Mesendoderm (in vitro differentiated cells): Measurements from ENCODE around the gene UBLCP1.

Source experiments
- DNase-seq: peaks from one replicate; pipeline ENCODE4 v3.0.0; 2013
- H2AK5ac ChIP-seq: 2 replicates; pipeline ENCODE4 v1.6.1; 2013; ENCODE audit warnings: low read length, inconsistent platforms
- H2BK120ac ChIP-seq: 2 replicates; pipeline ENCODE4 v1.6.1; 2013; ENCODE audit warnings: low read depth, mild to moderate bottlenecking, low read length, moderate library complexity, mixed read lengths
- H2BK15ac ChIP-seq: replicated peaks from 2 replicates; pipeline ENCODE4 v1.6.1; 2013; ENCODE audit warnings: low read depth, mild to moderate bottlenecking, moderate library complexity
- H2BK5ac ChIP-seq: 2 replicates; pipeline ENCODE4 v1.6.1; 2013; ENCODE audit warnings: low read length, inconsistent platforms
- H3K18ac ChIP-seq: 2 replicates; pipeline ENCODE4 v1.6.1; 2013; ENCODE audit warnings: mild to moderate bottlenecking, low read length, mixed read lengths
- H3K23ac ChIP-seq: one replicate; pipeline ENCODE4 v1.6.1; 2013; ENCODE audit warnings: low read length
- H3K27ac ChIP-seq: 2 replicates; pipeline ENCODE4 v1.5.1; 2013; ENCODE audit warnings: low read depth, mild to moderate bottlenecking, inconsistent platforms, low read length, moderate library complexity
- H3K27me3 ChIP-seq: 2 replicates; pipeline ENCODE4 v1.6.1; 2013; ENCODE audit warnings: low read length, control low read depth, mild to moderate bottlenecking, inconsistent platforms; ENCODE audit not compliant: insufficient read depth, poor library complexity
- H3K36me3 ChIP-seq: 2 replicates; pipeline ENCODE4 v1.6.1; 2013; ENCODE audit warnings: low read length, inconsistent platforms; ENCODE audit not compliant: control insufficient read depth, insufficient read depth
- H3K4ac ChIP-seq: one replicate; pipeline ENCODE4 v1.6.1; 2013; ENCODE audit warnings: low read depth, mild to moderate bottlenecking, low read length, moderate library complexity
- H3K4me1 ChIP-seq: 2 replicates; pipeline ENCODE4 v1.6.1; 2013; ENCODE audit warnings: low read depth, low read length, inconsistent platforms; ENCODE audit not compliant: control insufficient read depth
- H3K4me2 ChIP-seq: 2 replicates; pipeline ENCODE4 v1.6.1; 2013; ENCODE audit warnings: low read length
- H3K4me3 ChIP-seq: 2 replicates; pipeline ENCODE4 v1.5.1; 2013; ENCODE audit warnings: mild to moderate bottlenecking, low read length
- H3K56ac ChIP-seq: one replicate; pipeline ENCODE4 v1.6.1; 2013; ENCODE audit warnings: low read length
- H3K79me1 ChIP-seq: 2 replicates; pipeline ENCODE4 v1.6.1; 2013; ENCODE audit warnings: low read length, inconsistent platforms
- H3K79me2 ChIP-seq: 2 replicates; pipeline ENCODE4 v1.6.1; 2013; ENCODE audit warnings: mild to moderate bottlenecking, low read length; ENCODE audit not compliant: control insufficient read depth, insufficient read depth
- H3K9ac ChIP-seq: 2 replicates; pipeline ENCODE4 v1.6.1; 2013; ENCODE audit warnings: low read length, inconsistent platforms
- H4K5ac ChIP-seq: one replicate; pipeline ENCODE4 v1.6.1; 2013; ENCODE audit warnings: low read length
- H4K8ac ChIP-seq: one replicate; pipeline ENCODE4 v1.6.1; 2013; ENCODE audit warnings: low read depth, mild to moderate bottlenecking, control low read depth, low read length, moderate library complexity
- WGBS: extraction: QIAGEN DNeasy Blood & Tissue Kit; methylation state at CpG from one replicate; pipeline ENCODE4 v1.1.7; 2013; ENCODE audit warnings: low lambda C conversion rate, missing lambda C conversion rate; ENCODE audit not compliant: insufficient coverage; ENCODE audit errors: extremely low coverage; 5-methylcytosine and 5-hydroxymethylcytosine counted together

UBLCP1 gene

DNA sequence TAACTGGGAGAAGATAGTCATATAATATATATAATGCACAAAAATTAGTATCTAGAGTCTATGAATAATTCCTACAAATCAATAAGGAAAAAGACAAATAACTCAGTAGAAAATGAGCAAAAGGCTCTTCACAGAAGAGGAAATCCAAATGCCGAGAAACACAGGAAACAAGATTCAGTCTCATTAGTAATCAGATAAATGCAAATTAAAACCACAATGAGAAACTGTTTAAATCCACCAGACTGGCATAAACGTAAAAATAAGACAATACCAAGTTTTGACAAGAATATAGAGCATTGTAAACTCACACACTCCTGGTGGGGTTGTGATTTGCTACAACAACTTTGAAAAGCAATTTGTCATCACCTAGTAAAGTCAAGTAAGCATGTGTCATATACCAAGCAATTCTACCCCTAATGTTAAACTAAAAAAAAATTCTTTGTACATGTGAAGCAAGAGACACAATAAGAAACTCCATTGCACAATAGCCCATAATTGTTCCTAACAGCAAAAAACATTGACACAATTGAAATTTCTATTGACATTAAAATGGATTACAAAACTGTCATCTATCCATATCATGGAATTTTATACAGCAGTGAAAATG lies 21.0 kb upstream of the UBLCP1 start:
- Histone ChIP-seq H2BK5ac (no peak overlapping the region), H3K9ac (no peak overlapping the region), H3K36me3 (no peaks in the 10 kb centered on the region), H3K4me1 (no peaks in the 10 kb centered on the region), H3K4ac (no peak overlapping the region), H3K18ac (no peak overlapping the region), H2AK5ac (no peak overlapping the region), H3K56ac (no peak overlapping the region), H3K23ac (no peak overlapping the region), H3K4me3 (no peak overlapping the region), H3K4me2 (no peak overlapping the region), H2BK15ac (no peak overlapping the region), H2BK120ac (no peak overlapping the region), H4K5ac (no peak overlapping the region), H3K79me2 (no peaks in the 10 kb centered on the region), H3K27me3 (peaks cover 2% of the 10 kb centered on the region), H3K79me1 (no peaks in the 10 kb centered on the region), H3K27ac (no peak overlapping the region), H4K8ac (no peak overlapping the region)
- no CpG with 5 or more reads among the region's 2 CpGs for WGBS
- DNase-seq: no peak

GRCh38 chr5:159242656-159243055 lies 20.4 kb upstream of the UBLCP1 start:
- no CpG with 5 or more reads among the region's 4 CpGs for WGBS
- no peaks in the 10 kb centered on the region for H3K4me1 ChIP-seq
- no peak for DNase-seq
- no peak overlapping the region for H2BK15ac ChIP-seq
- H3K56ac ChIP-seq: no peak overlapping the region
- H3K4me3 ChIP-seq: no peak overlapping the region
- H2BK5ac ChIP-seq: no peak overlapping the region
- H4K8ac ChIP-seq: no peak overlapping the region
- H3K79me1 ChIP-seq: no peaks in the 10 kb centered on the region
- H3K4me2 ChIP-seq: no peak overlapping the region
- no peak overlapping the region for H2BK120ac ChIP-seq
- no peak overlapping the region for H2AK5ac ChIP-seq
- H3K23ac ChIP-seq: no peak overlapping the region
- no peaks in the 10 kb centered on the region for H3K79me2 ChIP-seq
- H3K18ac ChIP-seq: no peak overlapping the region
- no peak overlapping the region for H3K4ac ChIP-seq
- no peak overlapping the region for H4K5ac ChIP-seq
- no peaks in the 10 kb centered on the region for H3K36me3 ChIP-seq
- no peak overlapping the region for H3K9ac ChIP-seq
- no peak overlapping the region for H3K27ac ChIP-seq
- peaks cover 2% of the 10 kb centered on the region for H3K27me3 ChIP-seq

DNA sequence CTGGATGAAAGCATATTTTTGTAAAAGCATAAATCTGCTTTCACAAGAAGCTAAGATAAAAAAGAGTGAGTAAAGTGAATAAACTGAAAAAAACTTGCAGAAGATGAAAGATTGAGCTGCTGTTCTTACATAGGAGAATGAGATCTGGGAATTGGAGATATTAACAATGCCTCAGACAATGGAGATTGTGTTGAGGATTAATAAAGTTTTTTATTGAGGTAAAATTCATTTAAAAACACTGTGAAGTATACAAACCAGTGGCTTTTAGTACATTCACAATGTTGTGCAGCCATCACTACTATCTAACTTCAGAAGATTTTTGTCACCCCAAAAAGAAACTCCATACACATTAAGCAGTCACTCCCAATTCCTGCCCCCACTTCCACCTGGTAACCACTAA lies 19.7 kb upstream of the UBLCP1 start:
- H3K18ac ChIP-seq: no peak overlapping the region

DNA sequence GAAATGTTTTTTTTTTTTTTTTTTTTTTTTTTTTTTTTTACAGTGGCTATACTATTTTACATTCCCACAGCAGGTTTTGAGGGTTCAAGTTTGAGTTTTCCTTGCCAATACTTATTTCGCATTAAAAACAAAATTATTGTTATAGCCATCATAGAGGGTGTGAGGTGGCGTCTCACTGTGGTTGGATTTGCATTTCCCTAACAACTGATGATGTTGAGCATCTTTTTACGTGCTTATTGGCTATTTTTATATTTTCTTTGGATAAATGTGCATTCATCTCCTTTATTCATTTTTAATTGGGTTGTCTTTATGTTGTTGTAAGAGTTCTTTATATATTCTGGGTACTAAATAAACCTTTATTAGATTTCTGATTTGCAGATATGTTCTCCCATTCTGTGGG lies 18.9 kb upstream of the UBLCP1 start:
- Histone ChIP-seq H3K4me3 (no peak overlapping the region), H3K4me1 (no peaks in the 10 kb centered on the region), H3K79me1 (no peaks in the 10 kb centered on the region), H3K18ac (no peak overlapping the region), H3K23ac (no peak overlapping the region), H2AK5ac (no peak overlapping the region), H3K27me3 (peaks cover 2% of the 10 kb centered on the region), H3K9ac (no peak overlapping the region), H3K56ac (no peak overlapping the region), H2BK5ac (no peak overlapping the region), H4K8ac (no peak overlapping the region), H3K36me3 (no peaks in the 10 kb centered on the region), H3K27ac (no peak overlapping the region), H3K4me2 (no peak overlapping the region), H4K5ac (no peak overlapping the region), H3K4ac (no peak overlapping the region), H3K79me2 (no peaks in the 10 kb centered on the region), H2BK15ac (no peak overlapping the region), H2BK120ac (no peak overlapping the region)
- no CpG with 5 or more reads among the region's 3 CpGs for WGBS
- DNase-seq: no peak

More for the DNA sequence above, 19.7 kb upstream of the UBLCP1 start:
- H3K79me1 ChIP-seq: no peaks in the 10 kb centered on the region
- H3K4ac ChIP-seq: no peak overlapping the region
- no peak overlapping the region for H4K8ac ChIP-seq
- H2BK5ac ChIP-seq: no peak overlapping the region
- H2AK5ac ChIP-seq: no peak overlapping the region
- no peak overlapping the region for H2BK15ac ChIP-seq
- DNase-seq: no peak
- no peak overlapping the region for H3K23ac ChIP-seq
- no peaks in the 10 kb centered on the region for H3K36me3 ChIP-seq
- no peak overlapping the region for H3K27ac ChIP-seq
- H2BK120ac ChIP-seq: no peak overlapping the region
- no peak overlapping the region for H3K4me3 ChIP-seq
- peaks cover 2% of the 10 kb centered on the region for H3K27me3 ChIP-seq
- H3K9ac ChIP-seq: no peak overlapping the region
- H3K4me1 ChIP-seq: no peaks in the 10 kb centered on the region
- H3K4me2 ChIP-seq: no peak overlapping the region
- H4K5ac ChIP-seq: no peak overlapping the region
- H3K56ac ChIP-seq: no peak overlapping the region
- H3K79me2 ChIP-seq: no peaks in the 10 kb centered on the region

DNA sequence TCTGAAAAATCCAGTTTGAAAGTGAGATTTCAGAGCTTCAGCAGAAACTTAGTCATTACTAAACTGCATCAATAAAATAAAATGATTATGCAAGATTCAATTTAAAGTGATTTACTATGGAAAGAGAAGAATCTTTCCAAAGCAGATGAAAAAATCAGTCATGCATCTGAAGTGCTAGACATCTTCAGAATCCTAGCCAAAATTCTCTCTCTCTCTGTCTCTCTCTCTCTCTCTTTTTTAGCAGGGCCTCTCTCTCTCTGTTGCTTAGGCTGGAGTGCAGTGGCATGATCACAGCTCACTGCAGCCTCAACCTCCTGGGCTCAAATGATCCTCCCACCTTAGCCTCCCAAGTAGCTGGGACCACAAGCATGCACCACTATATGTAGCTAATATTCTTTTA lies 18.2 kb upstream of the UBLCP1 start:
- no peaks in the 10 kb centered on the region for H3K36me3 ChIP-seq
- no peak overlapping the region for H2AK5ac ChIP-seq
- no peak overlapping the region for H2BK120ac ChIP-seq
- no peak overlapping the region for H3K27ac ChIP-seq
- no peak overlapping the region for H3K18ac ChIP-seq
- no peaks in the 10 kb centered on the region for H3K79me2 ChIP-seq
- no peak overlapping the region for H3K56ac ChIP-seq
- H3K27me3 ChIP-seq: peaks cover 2% of the 10 kb centered on the region
- no peaks in the 10 kb centered on the region for H3K4me1 ChIP-seq
- H3K79me1 ChIP-seq: no peaks in the 10 kb centered on the region
- no peak overlapping the region for H3K23ac ChIP-seq
- no peak overlapping the region for H3K4me3 ChIP-seq
- no peak overlapping the region for H3K9ac ChIP-seq
- no peak for DNase-seq
- H4K5ac ChIP-seq: no peak overlapping the region
- no peak overlapping the region for H2BK15ac ChIP-seq
- H2BK5ac ChIP-seq: no peak overlapping the region
- H3K4me2 ChIP-seq: no peak overlapping the region
- H4K8ac ChIP-seq: no peak overlapping the region
- no peak overlapping the region for H3K4ac ChIP-seq

- Histone ChIP-seq H3K18ac (no peak overlapping the region), H3K36me3 (no peaks in the 10 kb centered on the region), H3K56ac (no peak overlapping the region), H3K9ac (no peak overlapping the region), H2BK120ac (no peak overlapping the region), H4K5ac (no peak overlapping the region), H3K4ac (no peak overlapping the region), H3K4me3 (no peak overlapping the region), H3K79me2 (no peaks in the 10 kb centered on the region), H3K23ac (no peak overlapping the region), H2BK5ac (no peak overlapping the region), H2BK15ac (no peak overlapping the region), H3K27me3 (peaks cover 2% of the 10 kb centered on the region), H3K4me1 (no peaks in the 10 kb centered on the region), H2AK5ac (no peak overlapping the region), H3K4me2 (no peak overlapping the region), H3K27ac (no peak overlapping the region), H4K8ac (no peak overlapping the region), H3K79me1 (no peaks in the 10 kb centered on the region)
- WGBS: no CpG with 5 or more reads among the region's 2 CpGs
- no peak for DNase-seq
These were observed 13.9 kb upstream of the UBLCP1 start for GRCh38 chr5:159249158-159249557.
